HepG2 (cell line): Measurements from ENCODE around the gene HTR3B.

ENCODE experiments used
- MTA3 ChIP-seq: sonication (generic); formaldehyde crosslinking; IDR thresholded peaks from 2 replicates; pipeline ENCODE4 v1.4.0; 2020; ENCODE audit warnings: missing genetic modification reagents
- SMAD3 ChIP-seq: sonication (generic); formaldehyde crosslinking; IDR thresholded peaks from 2 replicates; pipeline ENCODE4 v1.4.0; 2020; ENCODE audit warnings: missing genetic modification reagents

- TF ChIP-seq SMAD3 (CRISPR knock-in tag) (no peak), MTA3 (no peak)
Observed at GRCh38 chr11:113952588-113952987, 48.0 kb downstream of the HTR3B start.
